Cardiac muscle cell (in vitro differentiated cells and primary cell): ENCODE results near the gene YIF1A. TPM values are rescaled to one million over a fixed set of nuclear protein-coding genes. Genes with fewer than 3 reads are reported as not detected.

Source experiments
- DNase-seq, 2 donors: peaks; one replicate each; pipeline versions ENCODE4 v3.0.0 to v3.0.0-alpha.2; 2010 to 2017; ENCODE audit warnings: low read depth in 1 of 2, low spot score in 1 of 2
- H3K27ac ChIP-seq: fragments of 200-600 bp; sonication (generic); 2 replicates; pipeline ENCODE4 v1.5.1; 2016
- H3K27me3 ChIP-seq: fragments of 200-600 bp; sonication (generic); 2 replicates; pipeline ENCODE4 v1.6.0; 2016; ENCODE audit warnings: control low read depth
- H3K36me3 ChIP-seq: fragments of 200-600 bp; sonication (generic); 2 replicates; pipeline ENCODE4 v1.5.1; 2016; ENCODE audit warnings: control low read depth
- H3K4me1 ChIP-seq: fragments of 200-600 bp; sonication (generic); 2 replicates; pipeline ENCODE4 v1.8.1; 2017; ENCODE audit warnings: low read depth, mild to moderate bottlenecking, mixed run types
- H3K4me3 ChIP-seq: fragments of 200-600 bp; sonication (generic); 2 replicates; pipeline ENCODE4 v1.5.1; 2016; ENCODE audit warnings: mild to moderate bottlenecking
- H3K9me3 ChIP-seq: fragments of 200-600 bp; sonication (generic); 2 replicates; pipeline ENCODE4 v1.5.1; 2017; ENCODE audit warnings: low read depth, mild to moderate bottlenecking, control low read depth
- polyA plus RNA-seq: library from polyadenylated mRNA; unstranded; fragments of >200 nt; fragmentation: Nextera tagmentation; extraction: Ambion mirVana; gene quantifications from 2 replicates; pipeline ENCODE4 v1.2.1, GENCODE V29; 2016
- total RNA-seq: library from RNA; depleted of rRNA; stranded (reverse); fragments of >200 nt; gene quantifications from 2 replicates; pipeline ENCODE4 v1.2.3, GENCODE V29; 2016
- TF ChIP-seq, protein P1 (sequence below): IDR thresholded peaks from 2 replicates; pipeline ENCODE4 v1.5.1; 2012; ENCODE audit warnings: low read depth, mild to moderate bottlenecking, low read length

Gene YIF1A
- total and polyA plus RNA-seq, 2 experiments from 2014 or later: 68.2 to 147 TPM

DNA sequence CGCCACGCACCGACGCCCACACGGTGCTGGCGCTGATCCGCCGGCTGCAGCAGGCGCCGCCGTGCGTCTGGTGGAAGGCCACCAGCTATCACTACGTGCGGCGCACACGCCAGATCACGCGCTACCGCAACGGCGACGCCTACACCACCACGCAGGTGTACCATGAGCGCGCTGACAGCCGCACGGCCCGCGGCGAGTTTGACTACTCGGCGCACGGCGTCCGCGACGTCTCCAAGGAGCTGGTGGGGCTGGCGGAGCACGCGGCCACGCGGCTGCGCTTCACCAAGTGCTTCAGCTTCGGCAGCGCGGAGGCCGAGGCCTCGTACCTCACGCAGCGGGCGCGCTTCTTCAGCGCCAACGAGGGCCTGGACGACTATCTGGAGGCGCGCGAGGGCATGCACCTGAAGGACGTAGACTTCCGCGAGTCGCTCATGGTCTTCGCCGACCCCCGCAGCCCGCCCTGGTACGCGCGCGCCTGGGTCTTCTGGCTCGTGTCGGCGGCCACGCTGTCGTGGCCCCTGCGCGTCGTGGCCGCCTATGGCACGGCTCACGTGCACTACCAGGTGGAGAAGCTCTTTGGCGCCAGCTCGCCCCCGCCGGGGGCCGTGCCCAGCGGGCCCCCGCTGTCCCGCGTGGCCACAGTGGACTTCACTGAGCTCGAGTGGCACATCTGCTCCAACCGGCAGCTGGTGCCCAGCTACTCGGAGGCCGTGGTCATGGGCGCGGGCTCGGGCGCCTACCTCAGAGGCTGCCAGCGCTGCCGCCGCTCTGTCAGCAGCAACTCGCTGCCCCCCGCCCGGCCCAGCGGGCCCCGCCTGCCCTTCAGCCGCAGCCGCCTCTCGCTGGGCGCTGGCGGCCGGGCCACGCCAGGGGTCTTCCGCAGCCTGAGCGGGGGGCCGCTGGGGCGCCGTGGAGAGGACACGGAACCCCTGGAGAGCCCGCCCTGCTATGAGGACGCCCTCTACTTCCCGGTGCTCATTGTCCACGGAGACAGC is 6.0 kb upstream of the YIF1A start:
- H3K4me3 ChIP-seq: no peak overlapping the region
- peaks cover 47% of the 10 kb centered on the region for H3K27me3 ChIP-seq
- H3K9me3 ChIP-seq: no peaks in the 10 kb centered on the region
- H3K36me3 ChIP-seq: no peaks in the 10 kb centered on the region
- no peak overlapping the region for H3K27ac ChIP-seq
- DNase-seq: no peak
- TF ChIP-seq, protein P1, sequence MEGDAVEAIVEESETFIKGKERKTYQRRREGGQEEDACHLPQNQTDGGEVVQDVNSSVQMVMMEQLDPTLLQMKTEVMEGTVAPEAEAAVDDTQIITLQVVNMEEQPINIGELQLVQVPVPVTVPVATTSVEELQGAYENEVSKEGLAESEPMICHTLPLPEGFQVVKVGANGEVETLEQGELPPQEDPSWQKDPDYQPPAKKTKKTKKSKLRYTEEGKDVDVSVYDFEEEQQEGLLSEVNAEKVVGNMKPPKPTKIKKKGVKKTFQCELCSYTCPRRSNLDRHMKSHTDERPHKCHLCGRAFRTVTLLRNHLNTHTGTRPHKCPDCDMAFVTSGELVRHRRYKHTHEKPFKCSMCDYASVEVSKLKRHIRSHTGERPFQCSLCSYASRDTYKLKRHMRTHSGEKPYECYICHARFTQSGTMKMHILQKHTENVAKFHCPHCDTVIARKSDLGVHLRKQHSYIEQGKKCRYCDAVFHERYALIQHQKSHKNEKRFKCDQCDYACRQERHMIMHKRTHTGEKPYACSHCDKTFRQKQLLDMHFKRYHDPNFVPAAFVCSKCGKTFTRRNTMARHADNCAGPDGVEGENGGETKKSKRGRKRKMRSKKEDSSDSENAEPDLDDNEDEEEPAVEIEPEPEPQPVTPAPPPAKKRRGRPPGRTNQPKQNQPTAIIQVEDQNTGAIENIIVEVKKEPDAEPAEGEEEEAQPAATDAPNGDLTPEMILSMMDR: no peak
- no peaks in the 10 kb centered on the region for H3K4me1 ChIP-seq

DNA sequence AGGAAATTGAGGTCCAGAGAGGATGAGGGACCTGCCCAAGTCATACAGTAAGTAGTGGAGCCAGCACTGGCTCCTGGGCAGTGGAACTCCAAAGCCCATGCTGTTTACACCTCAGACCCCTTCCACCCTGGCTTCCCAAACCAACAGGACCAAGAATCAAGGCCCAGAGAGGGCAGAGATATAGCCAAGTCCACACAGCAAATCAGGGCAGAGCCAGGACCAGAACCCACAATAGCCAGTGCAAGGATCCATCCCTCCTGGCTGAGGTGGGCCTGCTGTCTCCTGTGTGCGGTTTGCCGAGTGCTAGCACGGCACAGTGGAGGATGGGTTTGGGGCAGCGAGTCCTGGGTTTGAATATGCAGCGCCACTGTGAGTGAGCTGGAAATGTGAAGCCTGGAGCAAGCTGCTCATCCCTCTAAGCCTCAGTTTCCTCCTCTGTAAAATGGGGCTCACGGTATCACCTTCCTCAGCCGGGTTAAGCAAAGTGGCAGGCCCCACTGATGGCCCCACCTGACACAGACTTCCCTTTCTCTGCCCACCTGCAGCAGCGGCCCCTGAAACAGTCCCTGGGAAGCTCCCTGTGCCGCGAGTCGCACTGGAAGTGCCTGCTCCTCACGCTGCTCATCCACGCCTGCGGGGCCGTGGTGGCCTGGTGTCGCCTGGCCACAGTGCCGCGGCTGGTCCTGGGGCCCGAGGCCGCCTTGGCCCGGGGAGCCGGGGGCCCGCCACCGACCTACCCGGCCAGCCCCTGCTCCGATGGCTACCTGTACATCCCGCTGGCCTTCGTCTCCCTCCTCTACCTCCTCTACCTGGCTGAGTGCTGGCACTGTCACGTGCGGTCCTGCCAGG is 5.1 kb upstream of the YIF1A start:
- no peak overlapping the region for H3K4me3 ChIP-seq
- H3K36me3 ChIP-seq: no peaks in the 10 kb centered on the region
- peaks cover 47% of the 10 kb centered on the region for H3K27me3 ChIP-seq
- H3K4me1 ChIP-seq: no peaks in the 10 kb centered on the region
- TF ChIP-seq, protein P1: no peak
- no peak overlapping the region for H3K27ac ChIP-seq
- DNase-seq: no peak
- no peaks in the 10 kb centered on the region for H3K9me3 ChIP-seq

DNA sequence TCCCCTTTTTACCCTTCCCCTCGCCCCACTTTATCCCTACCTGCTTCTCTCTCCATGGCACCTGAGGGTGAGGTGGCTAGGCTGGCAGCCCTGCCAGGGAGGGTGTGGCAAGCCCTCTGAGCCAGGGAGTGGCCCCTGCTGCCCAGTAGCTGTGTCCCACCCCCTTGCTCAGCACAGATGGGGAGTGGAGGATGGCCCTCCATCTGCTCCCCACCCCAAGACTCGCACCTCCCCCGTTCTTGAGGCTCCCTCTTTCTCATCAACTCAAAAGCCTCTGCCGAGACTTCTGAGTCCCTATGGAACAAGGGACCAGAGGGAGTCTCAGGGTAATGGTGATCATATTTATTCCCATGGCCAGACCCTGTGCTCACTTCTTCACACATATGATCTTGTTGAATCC is 4.4 kb upstream of the YIF1A start:
- Histone ChIP-seq H3K36me3 (no peaks in the 10 kb centered on the region), H3K9me3 (no peaks in the 10 kb centered on the region), H3K27me3 (peaks cover 47% of the 10 kb centered on the region), H3K4me1 (no peaks in the 10 kb centered on the region), H3K4me3 (no peak overlapping the region), H3K27ac (no peak overlapping the region)
- TF ChIP-seq, protein P1: no peak
- no peak for DNase-seq

DNA sequence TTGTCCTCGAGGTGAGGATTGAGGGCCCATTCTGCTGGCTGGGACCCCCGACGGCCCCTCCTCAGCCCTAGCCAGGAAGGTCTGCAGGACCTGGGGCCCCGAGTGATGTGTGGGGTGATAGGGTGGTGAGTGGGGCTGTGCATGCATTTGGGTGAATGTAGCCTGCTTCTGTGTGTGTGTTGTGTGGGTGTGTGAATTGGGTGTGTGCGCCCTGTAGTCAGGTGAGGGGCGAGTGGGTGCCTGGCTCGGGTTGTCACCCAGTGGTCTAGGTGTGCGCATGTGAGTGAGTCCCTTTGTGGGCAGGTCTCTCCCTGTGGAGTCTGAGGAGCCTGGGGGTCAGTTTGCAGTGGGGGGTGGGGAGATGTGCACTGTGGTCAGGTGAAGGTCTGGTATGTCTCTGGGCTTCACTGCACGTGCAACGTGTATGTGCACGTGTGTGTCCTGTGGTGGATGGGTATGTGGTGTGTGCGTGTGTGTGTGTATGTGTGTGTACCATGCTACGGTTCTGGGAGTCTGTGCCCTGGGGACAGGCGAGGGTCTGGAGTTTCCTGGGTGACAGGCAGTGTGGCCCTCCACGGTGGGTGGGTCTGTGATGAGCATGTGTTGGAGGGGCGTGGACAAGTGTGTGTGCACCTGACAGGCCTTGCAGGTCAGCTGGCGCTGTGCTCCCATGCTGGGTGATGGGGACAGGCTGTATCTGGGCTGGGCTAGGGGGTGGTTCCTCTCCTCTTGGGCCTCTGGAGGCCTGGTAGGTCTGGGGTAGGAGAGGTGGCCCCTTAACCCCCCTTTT is 3.8 kb upstream of the YIF1A start:
- H3K27ac ChIP-seq: no peak overlapping the region
- no peak for DNase-seq
- peaks cover 47% of the 10 kb centered on the region for H3K27me3 ChIP-seq

More for the DNA sequence above, 3.8 kb upstream of the YIF1A start:
- Histone ChIP-seq H3K4me3 (no peak overlapping the region), H3K9me3 (no peaks in the 10 kb centered on the region), H3K36me3 (no peaks in the 10 kb centered on the region), H3K4me1 (peaks cover 4% of the 10 kb centered on the region)
- TF ChIP-seq, protein P1: no peak
